Measurements from ENCODE around the gene ADGRG6. TPM values are rescaled to one million over a fixed set of nuclear protein-coding genes. Genes with fewer than 3 reads are reported as not detected.
A peak's percentile ranks its signal among the peaks of the same experiment; 100 is the strongest.

The ADGRG6 gene
- total RNA-seq, 6 donors from 2014 or later = 19.9 to 44.1 (median 29.8) TPM

GRCh38 chr6:142373268-142374090 is 71.7 kb downstream of the ADGRG6 start:
- peak overlapping the region in 2 of 4 donors; percentile 52 to 79 for H3K27ac ChIP-seq

GRCh38 chr6:142374091-142374770 is 72.4 kb downstream of the ADGRG6 start:
- no peak for ATAC-seq (ENCODE audit: low FRiP score in 2 of 2)
- 71 to 73% methylated on average over 4 of the region's 4 CpGs for WGBS, 2 donors
- Histone ChIP-seq H3K4me3 (no peak overlapping the region), H3K27me3 (no peaks in the 10 kb centered on the region), H3K27ac (peak overlapping the region in 3 of 4 donors; percentile 1 to 79 (median 52)), H3K9me3 (no peaks in the 10 kb centered on the region), H3K4me1 (peaks cover 29 to 36% (median 33%) of the 10 kb centered on the region in 4 donors), H3K36me3 (no peaks in the 10 kb centered on the region)
- TF ChIP-seq EP300 (IDR thresholded peaks at IDR 0.05) (no peak), POLR2A (IDR thresholded peaks at IDR 0.05) (no peak), POLR2AphosphoS5 (IDR thresholded peaks at IDR 0.05) (no peak), CTCF (IDR thresholded peaks at IDR 0.05) (no peak)
- DNase-seq = no peak

More at GRCh38 chr6:142373268-142374090, 71.7 kb downstream of the ADGRG6 start:
- DNase-seq (no peak), ATAC-seq (ENCODE audit: low FRiP score in 2 of 2) (no peak)
- WGBS, 2 donors = 83 to 94% methylated on average over 2 of the region's 2 CpGs
- TF ChIP-seq EP300 (IDR thresholded peaks at IDR 0.05) (no peak), POLR2AphosphoS5 (IDR thresholded peaks at IDR 0.05) (no peak), CTCF (IDR thresholded peaks at IDR 0.05) (no peak)
- no peaks in the 10 kb centered on the region for H3K27me3 ChIP-seq
- H3K9me3 ChIP-seq = no peaks in the 10 kb centered on the region
- peaks cover 26 to 31% (median 28%) of the 10 kb centered on the region in 4 donors for H3K4me1 ChIP-seq
- no peaks in the 10 kb centered on the region for H3K36me3 ChIP-seq
- no peak overlapping the region for H3K4me3 ChIP-seq

GRCh38 chr6:142374965-142375733 is 73.3 kb downstream of the ADGRG6 start:
- ATAC-seq (ENCODE audit: low FRiP score in 2 of 2) (peak in 1 of 2 donors; percentile 44), DNase-seq (no peak)
- no peaks in the 10 kb centered on the region for H3K36me3 ChIP-seq
- peaks cover 29 to 36% (median 33%) of the 10 kb centered on the region in 4 donors for H3K4me1 ChIP-seq
- H3K9me3 ChIP-seq = no peaks in the 10 kb centered on the region
- TF ChIP-seq POLR2AphosphoS5 (IDR thresholded peaks at IDR 0.05) = peak in 1 of 2 donors; percentile 24
- no peak for TF ChIP-seq CTCF (IDR thresholded peaks at IDR 0.05)
- TF ChIP-seq EP300 (IDR thresholded peaks at IDR 0.05) = peak in 2 of 4 donors; percentile 60 to 70
- no peak for TF ChIP-seq POLR2A (IDR thresholded peaks at IDR 0.05)
- no peak overlapping the region for H3K4me3 ChIP-seq
- H3K27me3 ChIP-seq = no peaks in the 10 kb centered on the region
- H3K27ac ChIP-seq = peak overlapping the region in 3 of 4 donors; percentile 20 to 79 (median 52)
- 29 to 31% methylated on average over 4 of the region's 4 CpGs for WGBS, 2 donors

- peak overlapping the region in 1 of 4 donors; percentile 52 for H3K27ac ChIP-seq
- TF ChIP-seq CTCF (IDR thresholded peaks at IDR 0.05) = no peak
- no peak for TF ChIP-seq EP300 (IDR thresholded peaks at IDR 0.05)
- peaks cover 29 to 36% (median 33%) of the 10 kb centered on the region in 4 donors for H3K4me1 ChIP-seq
- WGBS, 2 donors = 41 to 46% methylated on average over 2 of the region's 2 CpGs
- no peaks in the 10 kb centered on the region for H3K27me3 ChIP-seq
- H3K4me3 ChIP-seq = no peak overlapping the region
- H3K9me3 ChIP-seq = no peaks in the 10 kb centered on the region
- no peaks in the 10 kb centered on the region for H3K36me3 ChIP-seq
- no peak for DNase-seq
- ATAC-seq (ENCODE audit: low FRiP score in 2 of 2) = no peak
These were observed 74.3 kb downstream of the ADGRG6 start for GRCh38 chr6:142376115-142376514.

Measured in upper lobe of left lung (tissue), 6 donors.